ENCODE measurements around the gene KCND2.
"Not testable (repeated sequence)": the region's sequence is repeated elsewhere in the genome, so short reads cannot be mapped to it uniquely, and the experiment has no call there.

Gene KCND2

GRCh38 chr7:120743128-120743527 lies 470.2 kb downstream of the KCND2 start:
- TF ChIP-seq CTCF (IDR thresholded peaks at IDR 0.05; ENCODE audit: low read depth, low read length): no peak
- H3K4me3 ChIP-seq (ENCODE audit: low read depth, low read length): no peak overlapping the region

DNA sequence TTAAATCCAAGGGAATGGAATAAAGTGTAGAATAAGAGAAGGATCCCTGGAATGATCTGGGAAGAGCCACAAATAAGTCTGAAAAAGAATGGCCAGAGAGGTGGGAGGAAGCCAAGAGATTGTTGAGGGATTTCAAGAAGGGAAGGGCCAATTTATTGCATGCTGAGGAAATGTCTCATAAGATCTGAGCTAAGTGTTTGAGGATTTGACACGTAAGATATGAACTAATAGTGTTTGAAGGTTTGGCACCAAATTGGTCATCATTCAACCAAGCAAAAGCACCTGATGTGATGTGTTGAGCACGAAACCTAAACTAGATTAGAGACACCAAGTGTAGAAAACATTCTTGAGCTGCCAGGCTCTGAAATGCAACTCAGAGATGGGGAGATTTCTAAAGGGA lies 487.1 kb downstream of the KCND2 start:
- H3K4me3 ChIP-seq (ENCODE audit: low read depth, low read length): no peak overlapping the region
- no peak for TF ChIP-seq CTCF (IDR thresholded peaks at IDR 0.05; ENCODE audit: low read depth, low read length)

DNA sequence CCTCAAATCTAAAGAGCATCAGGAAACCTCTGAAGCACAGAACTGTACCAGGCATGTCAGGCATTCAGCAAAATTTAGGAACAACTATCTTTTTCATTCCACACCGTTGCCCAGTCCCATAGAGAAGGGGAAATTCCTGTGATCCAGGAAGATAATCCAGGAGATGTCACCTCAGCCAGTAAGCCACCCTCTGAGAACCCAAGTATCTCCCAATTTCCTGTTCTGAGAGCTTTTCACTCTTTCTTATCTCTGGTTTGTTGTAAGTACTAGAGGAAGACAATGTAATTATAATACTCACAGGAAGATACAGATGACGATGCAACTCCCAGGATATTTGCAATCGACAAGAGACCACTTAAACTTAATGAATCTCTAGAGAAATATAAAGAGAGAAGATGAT lies 487.9 kb downstream of the KCND2 start:
- no peak for TF ChIP-seq CTCF (IDR thresholded peaks at IDR 0.05; ENCODE audit: low read depth, low read length)
- no peak overlapping the region for H3K4me3 ChIP-seq (ENCODE audit: low read depth, low read length)

DNA sequence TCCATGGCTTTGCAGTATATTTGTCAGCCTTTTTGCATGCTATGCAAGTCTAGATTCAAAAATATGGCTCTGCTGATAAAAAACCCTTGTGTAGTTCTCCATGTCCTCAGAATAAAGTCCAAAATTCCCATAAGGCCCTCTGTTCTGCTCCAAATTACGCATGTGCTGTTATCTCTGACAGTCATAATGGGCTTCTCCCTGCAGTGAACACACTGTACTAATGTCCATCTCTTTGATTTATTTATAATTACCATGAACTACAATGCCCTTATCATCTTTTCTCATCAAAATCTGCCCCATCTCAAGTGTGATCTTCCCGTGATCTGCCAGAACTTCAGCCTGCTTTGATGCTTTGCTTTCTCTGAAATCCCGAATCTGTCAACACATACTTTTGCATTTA lies 497.2 kb downstream of the KCND2 start:
- TF ChIP-seq CTCF (IDR thresholded peaks at IDR 0.05; ENCODE audit: low read depth, low read length): no peak
- H3K4me3 ChIP-seq (ENCODE audit: low read depth, low read length): no peak overlapping the region

- no peak for TF ChIP-seq CTCF (IDR thresholded peaks at IDR 0.05; ENCODE audit: low read depth, low read length)
- H3K4me3 ChIP-seq (ENCODE audit: low read depth, low read length): no peak overlapping the region
These were observed 501.5 kb downstream of the KCND2 start for GRCh38 chr7:120774481-120774880.

GRCh38 chr7:120775755-120776154 lies 502.8 kb downstream of the KCND2 start:
- TF ChIP-seq CTCF (IDR thresholded peaks at IDR 0.05; ENCODE audit: low read depth, low read length): no peak
- H3K4me3 ChIP-seq (ENCODE audit: low read depth, low read length): no peak overlapping the region

DNA sequence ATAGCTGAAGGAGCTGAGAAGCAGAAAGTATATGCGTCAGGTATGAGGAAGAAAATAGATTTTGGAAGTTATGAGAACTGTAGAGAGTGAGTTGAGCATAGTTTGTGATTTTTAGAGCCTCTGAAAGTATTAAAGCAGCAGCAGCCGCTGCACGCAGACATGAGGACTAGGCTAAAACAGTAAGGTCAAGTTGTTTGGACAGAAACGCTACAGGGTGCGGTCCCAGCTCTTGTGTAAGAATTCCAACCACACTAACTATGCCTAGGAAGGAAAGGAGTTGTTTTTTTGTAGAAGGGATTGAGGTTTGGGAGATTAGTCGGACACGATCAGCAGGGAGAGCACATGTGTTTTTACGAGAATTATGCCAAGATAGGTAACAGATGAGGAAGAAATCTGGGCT lies 506.1 kb downstream of the KCND2 start:
- H3K4me3 ChIP-seq (ENCODE audit: low read depth, low read length): not testable (repeated sequence)

DNA sequence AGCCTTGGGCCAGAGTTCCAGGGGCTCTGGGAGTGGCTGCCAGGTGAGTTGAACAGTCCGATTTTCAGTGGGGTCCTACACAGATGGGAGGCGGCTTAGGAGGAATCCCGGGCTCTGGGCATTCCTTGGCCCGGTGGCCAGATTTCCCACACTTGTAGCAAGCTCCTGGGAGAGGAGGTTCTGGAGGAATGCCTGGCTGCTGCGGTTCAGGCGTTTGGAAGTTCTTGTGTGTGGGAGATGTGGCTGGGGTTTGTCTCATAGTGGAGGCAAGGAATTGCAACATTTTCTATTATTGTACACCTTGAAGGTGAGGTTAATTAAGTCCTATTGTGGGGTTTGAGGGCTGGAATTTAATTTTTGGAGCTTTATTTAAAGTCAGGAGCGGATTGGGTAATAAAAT lies 507.5 kb downstream of the KCND2 start:
- H3K4me3 ChIP-seq (ENCODE audit: low read depth, low read length): not testable (repeated sequence)

DNA sequence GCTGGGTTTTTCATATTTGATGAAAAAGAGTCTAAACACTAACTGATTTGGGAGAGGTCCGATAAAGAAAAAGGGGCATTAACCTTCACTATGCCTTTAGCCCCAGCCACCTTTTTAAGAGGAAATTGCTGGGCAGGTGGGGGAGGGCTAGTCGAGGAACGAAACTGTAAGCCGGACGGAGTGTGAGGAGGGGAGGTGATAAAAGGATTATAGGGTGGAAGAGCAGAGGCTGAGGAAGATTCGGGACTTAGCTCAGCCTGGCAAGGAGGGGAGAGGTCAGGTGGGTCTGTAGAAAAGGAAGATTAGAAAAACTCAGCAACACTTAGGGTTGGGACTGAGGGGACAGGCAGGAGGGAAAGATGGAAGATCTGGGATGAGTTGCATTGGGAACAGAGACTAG lies 508.0 kb downstream of the KCND2 start:
- TF ChIP-seq CTCF (IDR thresholded peaks at IDR 0.05; ENCODE audit: low read depth, low read length): no peak
- H3K4me3 ChIP-seq (ENCODE audit: low read depth, low read length): no peak overlapping the region

DNA sequence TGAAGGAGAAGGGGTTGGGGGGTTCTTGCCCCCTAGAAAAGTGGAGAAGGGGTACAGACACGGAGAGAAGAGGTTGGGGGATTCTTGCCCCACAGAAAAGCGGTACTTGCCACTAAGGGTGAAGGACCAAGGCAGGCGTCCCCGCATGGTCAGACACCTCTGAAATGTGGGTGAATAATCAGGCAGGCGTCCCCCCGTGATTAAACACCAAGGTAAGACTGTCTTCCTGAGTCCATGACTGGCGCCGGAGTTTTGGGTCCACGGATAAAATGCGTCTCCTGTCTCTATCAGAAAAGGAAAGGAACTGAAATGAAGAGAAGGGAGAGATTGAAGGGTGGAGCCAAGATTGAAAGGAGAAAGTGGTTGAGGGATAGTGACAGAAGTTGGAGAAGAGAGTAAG lies 508.9 kb downstream of the KCND2 start:
- H3K4me3 ChIP-seq (ENCODE audit: low read depth, low read length): not testable (repeated sequence)
